Gastroesophageal sphincter (tissue), 4 donors: ENCODE measurements around the gene KAT8. TPM values are rescaled to one million over a fixed set of nuclear protein-coding genes. Genes with fewer than 3 reads are reported as not detected.
"Not testable (repeated sequence)": the region's sequence is repeated elsewhere in the genome, so short reads cannot be mapped to it uniquely, and the experiment has no call there.

Experiments
- ATAC-seq: fragments of 150-250 bp; one replicate; pipeline ENCODE4 v1.9.1; 2016; ENCODE audit warnings: mild to moderate bottlenecking, moderate library complexity
- H3K27ac ChIP-seq, 4 donors: fragments of 200-600 bp; sonication (generic) in 3 of 4; 1 replicate in 3 of 4; 2 replicates in 1 of 4; pipeline ENCODE4 v1.5.1; 2016 to 2019
- H3K27me3 ChIP-seq: fragments of 200-600 bp; sonication (generic); one replicate; pipeline ENCODE4 v1.5.1; 2019
- H3K36me3 ChIP-seq, 2 donors: fragments of 200-600 bp; sonication (generic); one replicate each; pipeline ENCODE4 v1.5.1; 2019; ENCODE audit warnings: control low read depth in 1 of 2
- H3K4me1 ChIP-seq, 3 donors: fragments of 200-600 bp; sonication (generic); 1 replicate in 2 of 3; 2 replicates in 1 of 3; pipeline ENCODE4 v1.5.1; 2016 to 2019; ENCODE audit warnings: control low read depth in 2 of 3
- H3K4me3 ChIP-seq, 2 donors: fragments of 200-600 bp; sonication (generic); one replicate each; pipeline ENCODE4 v1.5.1; 2019; ENCODE audit warnings: mild to moderate bottlenecking in 1 of 2, moderate library complexity in 1 of 2
- H3K9me3 ChIP-seq, 3 donors: fragments of 200-600 bp; sonication (generic); one replicate each; pipeline ENCODE4 v1.5.1; 2017 to 2019; ENCODE audit warnings: control low read depth in 2 of 3
- CTCF ChIP-seq, 4 experiments: fragments of 200-600 bp in 2 of 4; fragments of 450-650 bp in 2 of 4; sonication (generic) in 1 of 4; IDR thresholded peaks; one replicate each; pipeline ENCODE4 v1.5.1; 2017 to 2019; ENCODE audit warnings: antibody characterized with exemption in 4 of 4, mild to moderate bottlenecking in 2 of 4, moderate library complexity in 2 of 4
- EP300 ChIP-seq: sonication (generic); formaldehyde crosslinking; IDR thresholded peaks from one replicate; pipeline ENCODE4 v1.6.1; 2017; ENCODE audit warnings: antibody characterized with exemption, mild to moderate bottlenecking
- POLR2A ChIP-seq, 2 donors: fragments of 450-650 bp; IDR thresholded peaks; one replicate each; pipeline ENCODE4 v1.6.1; 2017; ENCODE audit warnings: antibody characterized with exemption in 2 of 2, mild to moderate bottlenecking in 2 of 2, moderate library complexity in 1 of 2
- POLR2AphosphoS5 ChIP-seq: sonication (generic); formaldehyde crosslinking; IDR thresholded peaks from one replicate; pipeline ENCODE4 v1.6.1; 2017; ENCODE audit warnings: antibody characterized with exemption
- WGBS, 2 donors: methylation state at CpG; one replicate each; pipeline ENCODE4 v1.1.5; 2018; ENCODE audit warnings: low coverage in 1 of 2; 5-methylcytosine and 5-hydroxymethylcytosine counted together
- total RNA-seq, 4 donors: library from RNA; depleted of rRNA; stranded (reverse); fragments of >200 nt; gene quantifications; one replicate each; pipeline ENCODE4 v1.1.0, GENCODE V29; 2016

KAT8 gene
- total RNA-seq, 4 donors from 2014 or later: 65.6 to 81.4 (median 72.3) TPM

GRCh38 chr16:31099860-31100638, 17.4 kb upstream of the KAT8 start:
- H3K36me3 ChIP-seq: no peaks in the 10 kb centered on the region
- TF ChIP-seq POLR2AphosphoS5 (no peak), EP300 (no peak), CTCF (IDR thresholded peaks at IDR 0.05) (no peak), POLR2A (IDR thresholded peaks at IDR 0.05) (no peak)
- no peak for ATAC-seq
- WGBS, 2 donors: 64 to 77% methylated on average over 2 to 3 of the region's 4 CpGs
- H3K27me3 ChIP-seq: no peaks in the 10 kb centered on the region
- H3K27ac ChIP-seq: no peak overlapping the region
- H3K9me3 ChIP-seq: no peaks in the 10 kb centered on the region
- peaks cover 0 to 8% (median 0%) of the 10 kb centered on the region in 3 donors for H3K4me1 ChIP-seq
- H3K4me3 ChIP-seq: no peak overlapping the region

- ATAC-seq, H3K4me1 ChIP-seq, H3K36me3 ChIP-seq, H3K9me3 ChIP-seq, H3K27me3 ChIP-seq, H3K4me3 ChIP-seq, H3K27ac ChIP-seq: not testable (repeated sequence)
- 61 to 78% methylated on average over 6 to 12 of the region's 13 CpGs for WGBS, 2 donors
Observed at GRCh38 chr16:31100876-31101641, 16.4 kb upstream of the KAT8 start.

GRCh38 chr16:31105677-31106213, 11.7 kb upstream of the KAT8 start:
- H3K9me3 ChIP-seq: no peaks in the 10 kb centered on the region
- TF ChIP-seq POLR2A (IDR thresholded peaks at IDR 0.05) (no peak), CTCF (IDR thresholded peaks at IDR 0.05) (peak in 3 of 4 experiments; percentile 77 to 87 (median 78)), POLR2AphosphoS5 (peak; percentile 67), EP300 (no peak)
- peaks cover 0 to 48% (median 10%) of the 10 kb centered on the region in 3 donors for H3K4me1 ChIP-seq
- no peaks in the 10 kb centered on the region for H3K27me3 ChIP-seq
- ATAC-seq: peak; percentile 87
- H3K36me3 ChIP-seq: peaks cover 0 to 17% of the 10 kb centered on the region in 2 donors
- WGBS, 2 donors: 9 to 77% methylated on average over 3 to 23 of the region's 33 CpGs
- H3K4me3 ChIP-seq: peak overlapping the region in 1 of 2 donors; percentile 30
- H3K27ac ChIP-seq: peak overlapping the region in 3 of 4 donors; percentile 69 to 73 (median 69)

GRCh38 chr16:31106509-31107464, 10.7 kb upstream of the KAT8 start:
- no peak overlapping the region for H3K4me3 ChIP-seq
- no peak for ATAC-seq
- peak overlapping the region in 1 of 4 donors; percentile 69 for H3K27ac ChIP-seq
- 90 to 97% methylated on average over 12 to 17 of the region's 28 CpGs for WGBS, 2 donors
- peaks cover 0 to 27% of the 10 kb centered on the region in 2 donors for H3K36me3 ChIP-seq
- TF ChIP-seq POLR2A (IDR thresholded peaks at IDR 0.05): no peak
- no peak for TF ChIP-seq CTCF (IDR thresholded peaks at IDR 0.05)
- TF ChIP-seq EP300: no peak
- no peaks in the 10 kb centered on the region for H3K27me3 ChIP-seq
- H3K4me1 ChIP-seq: peaks cover 0 to 49% (median 10%) of the 10 kb centered on the region in 3 donors
- no peaks in the 10 kb centered on the region for H3K9me3 ChIP-seq
